GM21515 (cell line): ENCODE measurements around the gene LGI2.
"Not testable (repeated sequence)": the region's sequence is repeated elsewhere in the genome, so short reads cannot be mapped to it uniquely, and the experiment has no call there.

Experiments
- ATAC-seq: cut with Tn5 transposase; IDR thresholded peaks from one replicate; pipeline ENCODE4 v1.9.1; 2021; ENCODE audit not compliant: unreplicated experiment

Gene LGI2

GRCh38 chr4:25050370-25051078 lies 19.8 kb upstream of the LGI2 start:
- no peak for ATAC-seq

GRCh38 chr4:25043548-25043947 lies 12.8 kb upstream of the LGI2 start:
- ATAC-seq: no peak

GRCh38 chr4:25033526-25033925 lies 2.8 kb upstream of the LGI2 start:
- ATAC-seq: no peak

GRCh38 chr4:25032126-25032525 lies 1.4 kb upstream of the LGI2 start:
- no peak for ATAC-seq

- ATAC-seq: no peak
These were observed 403 bp upstream of the LGI2 start for GRCh38 chr4:25031077-25031621.

- no peak for ATAC-seq
These were observed 1.1 kb downstream of the LGI2 start for GRCh38 chr4:25029479-25030276.

GRCh38 chr4:25028851-25029250 lies 1.9 kb downstream of the LGI2 start:
- no peak for ATAC-seq

GRCh38 chr4:25022766-25023165 lies 8.0 kb downstream of the LGI2 start:
- ATAC-seq: no peak

GRCh38 chr4:25021216-25021615 lies 9.5 kb downstream of the LGI2 start:
- ATAC-seq: no peak

- ATAC-seq: no peak
These were observed 10.5 kb downstream of the LGI2 start for GRCh38 chr4:25020236-25020635.

GRCh38 chr4:25019501-25019900 lies 11.2 kb downstream of the LGI2 start:
- no peak for ATAC-seq

- no peak for ATAC-seq
These were observed 15.7 kb downstream of the LGI2 start for GRCh38 chr4:25015012-25015411.

GRCh38 chr4:25014662-25014983 lies 16.1 kb downstream of the LGI2 start:
- ATAC-seq: not testable (repeated sequence)

- no peak for ATAC-seq
These were observed 16.7 kb downstream of the LGI2 start for GRCh38 chr4:25013756-25014661.

GRCh38 chr4:25012655-25013054 lies 18.1 kb downstream of the LGI2 start:
- ATAC-seq: no peak

GRCh38 chr4:25011135-25011866 lies 19.4 kb downstream of the LGI2 start:
- no peak for ATAC-seq

GRCh38 chr4:25007598-25007997 lies 23.1 kb downstream of the LGI2 start:
- no peak for ATAC-seq

GRCh38 chr4:25002681-25003080 lies 28.1 kb downstream of the LGI2 start:
- ATAC-seq: no peak

GRCh38 chr4:25001509-25001908 lies 29.2 kb downstream of the LGI2 start:
- ATAC-seq: no peak

GRCh38 chr4:25000639-25001038 lies 30.1 kb downstream of the LGI2 start:
- no peak for ATAC-seq
